Stimulated activated naive CD8-positive, alpha-beta T cell treated with anti-CD3 and anti-CD28 coated beads, Interleukin-15, Interleukin-2, amounts not matched to agents 100 U/mL and 50 U/mL, for 24 hours (primary cell): ENCODE measurements around the gene SLC16A7.
"Not testable (repeated sequence)": the region's sequence is repeated elsewhere in the genome, so short reads cannot be mapped to it uniquely, and the experiment has no call there.

Experiments used
- ATAC-seq: fragments of 150-1000 bp; cut with Tn5 transposase; one replicate; pipeline ENCODE4 v1.10.0; 2021
- DNase-seq: peaks from one replicate; pipeline ENCODE4 v3.0.0; 2021

Gene SLC16A7

GRCh38 chr12:59595883-59596540 lies at the start of gene SLC16A7:
Gene SLC16A7 (plus strand): TSS chr12:59596029. CDS start chr12:59704802, 108,773 bp downstream.
- ATAC-seq (peak; percentile 54), DNase-seq (peak; percentile 87)

- no peak for DNase-seq
- no peak for ATAC-seq
These were observed 46.9 kb upstream of the SLC16A7 start for GRCh38 chr12:59548930-59549329.

GRCh38 chr12:59559696-59560095 lies 36.1 kb upstream of the SLC16A7 start:
- DNase-seq: no peak

GRCh38 chr12:59570145-59570544 lies 25.7 kb upstream of the SLC16A7 start:
- DNase-seq (no peak), ATAC-seq (no peak)

More at GRCh38 chr12:59559696-59560095, 36.1 kb upstream of the SLC16A7 start:
- no peak for ATAC-seq

GRCh38 chr12:59574406-59574805 lies 21.4 kb upstream of the SLC16A7 start:
- ATAC-seq: no peak

GRCh38 chr12:59575826-59576225 lies 20.0 kb upstream of the SLC16A7 start:
- DNase-seq (no peak), ATAC-seq (no peak)

More at GRCh38 chr12:59574406-59574805, 21.4 kb upstream of the SLC16A7 start:
- no peak for DNase-seq

GRCh38 chr12:59578254-59578653 lies 17.6 kb upstream of the SLC16A7 start:
- ATAC-seq: no peak
- DNase-seq: no peak

- DNase-seq: no peak
- ATAC-seq: no peak
These were observed 16.2 kb upstream of the SLC16A7 start for GRCh38 chr12:59579631-59580030.

GRCh38 chr12:59580050-59580449 lies 15.8 kb upstream of the SLC16A7 start:
- ATAC-seq: no peak

GRCh38 chr12:59583003-59583712 lies 12.7 kb upstream of the SLC16A7 start:
- DNase-seq: no peak

More at GRCh38 chr12:59580050-59580449, 15.8 kb upstream of the SLC16A7 start:
- no peak for DNase-seq

GRCh38 chr12:59587710-59588109 lies 8.1 kb upstream of the SLC16A7 start:
- ATAC-seq: no peak
- DNase-seq: no peak

More at GRCh38 chr12:59583003-59583712, 12.7 kb upstream of the SLC16A7 start:
- no peak for ATAC-seq

- DNase-seq (no peak), ATAC-seq (no peak)
These were observed 2.1 kb upstream of the SLC16A7 start for GRCh38 chr12:59593761-59594160.

GRCh38 chr12:59594943-59595500 lies 807 bp upstream of the SLC16A7 start:
- DNase-seq (no peak), ATAC-seq (no peak)

GRCh38 chr12:59595565-59595882 lies 305 bp upstream of the SLC16A7 start:
- no peak for ATAC-seq
- DNase-seq: no peak

- DNase-seq (peak; percentile 60), ATAC-seq (peak; percentile 75)
These were observed 1.6 kb downstream of the SLC16A7 start for GRCh38 chr12:59597385-59597781.

GRCh38 chr12:59600171-59600570 lies 4.3 kb downstream of the SLC16A7 start:
- ATAC-seq (no peak), DNase-seq (no peak)

GRCh38 chr12:59603754-59604153 lies 7.9 kb downstream of the SLC16A7 start:
- peak; percentile 59 for ATAC-seq

GRCh38 chr12:59612823-59613434 lies 17.1 kb downstream of the SLC16A7 start:
- not testable (repeated sequence) for DNase-seq, ATAC-seq

More at GRCh38 chr12:59603754-59604153, 7.9 kb downstream of the SLC16A7 start:
- no peak for DNase-seq

GRCh38 chr12:59615392-59616165 lies 19.8 kb downstream of the SLC16A7 start:
- DNase-seq (no peak), ATAC-seq (no peak)

GRCh38 chr12:59619461-59620240 lies 23.8 kb downstream of the SLC16A7 start:
- DNase-seq (no peak), ATAC-seq (peak; percentile 49)

GRCh38 chr12:59620326-59620725 lies 24.5 kb downstream of the SLC16A7 start:
- peak; percentile 46 for ATAC-seq
- no peak for DNase-seq
